GM21515 (cell line): ENCODE results near the gene LMAN1L.
"Not testable (repeated sequence)": the region's sequence is repeated elsewhere in the genome, so short reads cannot be mapped to it uniquely, and the experiment has no call there.

ENCODE experiments used
- ATAC-seq: cut with Tn5 transposase; IDR thresholded peaks from one replicate; pipeline ENCODE4 v1.9.1; 2021; ENCODE audit not compliant: unreplicated experiment

Gene LMAN1L

GRCh38 chr15:74782259-74783071, 30.2 kb upstream of the LMAN1L start:
- no peak for ATAC-seq

- no peak for ATAC-seq
Observed at GRCh38 chr15:74783072-74783807, 29.4 kb upstream of the LMAN1L start.

GRCh38 chr15:74783808-74784175, 28.8 kb upstream of the LMAN1L start:
- no peak for ATAC-seq

- ATAC-seq = no peak
Observed at GRCh38 chr15:74784426-74785193, 28.0 kb upstream of the LMAN1L start.

GRCh38 chr15:74785194-74786032, 27.2 kb upstream of the LMAN1L start:
- no peak for ATAC-seq

GRCh38 chr15:74786081-74786480, 26.6 kb upstream of the LMAN1L start:
- not testable (repeated sequence) for ATAC-seq

- ATAC-seq = no peak
Observed at GRCh38 chr15:74786551-74787165, 26.0 kb upstream of the LMAN1L start.

- peak; percentile 38 for ATAC-seq
Observed at GRCh38 chr15:74787251-74788041, 25.2 kb upstream of the LMAN1L start.

GRCh38 chr15:74788042-74788682, 24.5 kb upstream of the LMAN1L start:
- no peak for ATAC-seq

- peak; percentile 27 for ATAC-seq
Observed at GRCh38 chr15:74788683-74789151, 23.9 kb upstream of the LMAN1L start.

- no peak for ATAC-seq
Observed at GRCh38 chr15:74789171-74789631, 23.4 kb upstream of the LMAN1L start.

GRCh38 chr15:74789741-74790079, 22.9 kb upstream of the LMAN1L start:
- ATAC-seq = no peak

GRCh38 chr15:74790080-74790916, 22.3 kb upstream of the LMAN1L start:
- ATAC-seq = no peak

GRCh38 chr15:74791007-74791406, 21.6 kb upstream of the LMAN1L start:
- no peak for ATAC-seq

GRCh38 chr15:74791667-74792066, 21.0 kb upstream of the LMAN1L start:
- ATAC-seq = no peak

- no peak for ATAC-seq
Observed at GRCh38 chr15:74792227-74793016, 20.2 kb upstream of the LMAN1L start.
